HG03060 (cell line): ENCODE data around the gene TTC39A.
"Not testable (repeated sequence)": the region's sequence is repeated elsewhere in the genome, so short reads cannot be mapped to it uniquely, and the experiment has no call there.

Source experiments
- ATAC-seq: cut with Tn5 transposase; IDR thresholded peaks from one replicate; pipeline ENCODE4 v1.9.1; 2021; ENCODE audit warnings: low read depth, moderate number of reproducible peaks; ENCODE audit not compliant: unreplicated experiment

Gene TTC39A

DNA sequence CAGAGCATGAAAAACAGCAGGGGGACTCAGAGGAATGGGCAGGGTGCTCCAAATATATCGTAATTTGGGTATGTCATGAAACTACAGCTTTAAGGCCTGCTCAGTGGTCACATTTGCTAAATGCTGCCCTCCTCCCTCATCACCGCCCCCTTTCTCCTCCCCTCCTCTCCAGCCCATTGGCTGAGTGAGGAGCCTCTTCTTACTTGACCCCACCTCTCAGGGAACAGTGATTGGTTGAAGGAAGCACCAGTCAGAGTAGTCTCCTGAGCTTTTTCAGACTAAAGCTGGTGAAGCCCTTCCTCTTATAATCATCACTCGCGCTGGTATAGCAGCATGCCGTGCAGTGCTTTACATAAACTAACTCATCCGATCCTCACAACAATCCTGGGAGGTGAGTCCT, 10.0 kb upstream of the TTC39A start:
- ATAC-seq = no peak

DNA sequence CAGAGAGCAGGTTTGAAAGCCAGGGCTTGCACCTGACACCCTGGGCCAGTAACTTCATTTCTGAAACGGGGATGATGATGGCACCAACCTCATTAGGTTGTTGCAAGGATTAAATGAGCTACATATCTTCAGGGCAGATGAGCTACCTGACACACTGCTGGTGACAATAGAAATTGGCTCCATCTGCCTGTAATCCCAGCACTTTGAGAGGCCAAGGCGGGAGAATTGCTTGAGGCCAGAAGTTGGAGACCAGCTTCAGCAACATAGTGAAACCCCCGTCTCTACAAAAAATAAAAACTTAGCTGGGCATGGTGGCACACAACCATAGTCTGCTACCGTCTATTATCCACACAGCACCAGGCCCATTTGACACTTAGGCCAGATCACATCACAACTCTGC, 6.3 kb upstream of the TTC39A start:
- ATAC-seq = no peak

DNA sequence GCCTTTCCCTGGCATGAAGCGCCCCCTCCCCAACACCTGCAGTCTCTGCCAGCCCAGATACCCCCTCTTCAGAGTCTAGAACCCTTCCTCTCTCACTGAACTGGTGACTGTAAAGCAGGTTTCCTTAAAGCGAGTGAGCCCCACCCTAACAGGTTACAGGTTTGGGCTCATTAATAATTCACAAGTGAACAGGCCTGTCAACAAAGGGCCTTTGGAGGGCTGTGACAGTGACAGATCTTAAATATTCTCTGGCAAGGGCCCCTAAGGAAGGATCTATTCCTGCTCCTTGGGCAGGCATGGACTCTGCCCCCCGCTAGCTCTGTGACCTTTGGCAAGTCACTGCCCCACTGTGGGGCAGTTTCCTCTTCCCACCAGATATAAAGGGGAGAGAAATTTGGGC, 5.6 kb upstream of the TTC39A start:
- ATAC-seq = no peak

DNA sequence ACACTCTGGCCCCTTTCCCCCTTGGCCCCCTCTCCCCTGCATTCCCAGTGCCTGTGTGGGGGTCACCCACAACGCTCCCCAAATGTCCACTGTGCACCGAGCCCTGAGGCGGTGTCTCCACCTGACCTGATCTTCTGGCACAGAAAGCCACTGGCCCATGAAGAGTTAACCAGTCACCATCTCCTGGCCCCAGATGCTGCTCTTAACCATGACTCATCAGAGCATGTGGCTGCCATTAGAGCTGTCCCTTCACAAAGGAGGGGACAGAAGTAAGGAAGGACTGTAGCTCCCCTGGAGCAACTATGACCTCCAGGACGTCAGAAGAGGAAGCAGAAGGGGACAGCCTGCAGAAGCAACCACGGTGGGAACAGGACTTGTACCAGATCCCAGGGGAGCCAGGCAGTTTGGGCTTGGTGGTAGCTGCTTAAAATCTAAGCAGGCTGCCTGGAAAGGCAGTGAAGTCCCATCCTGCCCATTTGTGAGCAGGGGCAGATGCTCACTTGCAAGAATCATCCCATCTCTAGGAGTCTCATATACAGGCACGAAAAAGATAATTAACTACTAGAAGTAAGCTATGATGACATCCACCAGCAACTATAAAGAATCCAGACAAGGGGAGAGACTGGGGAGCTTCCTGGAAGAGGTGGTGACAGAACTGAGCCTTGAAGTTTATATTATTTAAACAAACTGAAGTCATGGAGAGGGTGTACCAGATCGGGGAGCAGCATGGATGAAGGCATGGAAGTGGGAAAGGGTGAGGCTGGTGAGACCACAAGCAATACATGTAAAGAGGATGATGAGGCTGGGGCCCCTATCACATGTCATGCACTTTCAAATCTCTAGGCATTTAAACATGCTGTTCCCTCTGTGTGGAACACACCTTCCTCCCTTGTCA, 1.1 kb upstream of the TTC39A start:
- ATAC-seq = no peak

DNA sequence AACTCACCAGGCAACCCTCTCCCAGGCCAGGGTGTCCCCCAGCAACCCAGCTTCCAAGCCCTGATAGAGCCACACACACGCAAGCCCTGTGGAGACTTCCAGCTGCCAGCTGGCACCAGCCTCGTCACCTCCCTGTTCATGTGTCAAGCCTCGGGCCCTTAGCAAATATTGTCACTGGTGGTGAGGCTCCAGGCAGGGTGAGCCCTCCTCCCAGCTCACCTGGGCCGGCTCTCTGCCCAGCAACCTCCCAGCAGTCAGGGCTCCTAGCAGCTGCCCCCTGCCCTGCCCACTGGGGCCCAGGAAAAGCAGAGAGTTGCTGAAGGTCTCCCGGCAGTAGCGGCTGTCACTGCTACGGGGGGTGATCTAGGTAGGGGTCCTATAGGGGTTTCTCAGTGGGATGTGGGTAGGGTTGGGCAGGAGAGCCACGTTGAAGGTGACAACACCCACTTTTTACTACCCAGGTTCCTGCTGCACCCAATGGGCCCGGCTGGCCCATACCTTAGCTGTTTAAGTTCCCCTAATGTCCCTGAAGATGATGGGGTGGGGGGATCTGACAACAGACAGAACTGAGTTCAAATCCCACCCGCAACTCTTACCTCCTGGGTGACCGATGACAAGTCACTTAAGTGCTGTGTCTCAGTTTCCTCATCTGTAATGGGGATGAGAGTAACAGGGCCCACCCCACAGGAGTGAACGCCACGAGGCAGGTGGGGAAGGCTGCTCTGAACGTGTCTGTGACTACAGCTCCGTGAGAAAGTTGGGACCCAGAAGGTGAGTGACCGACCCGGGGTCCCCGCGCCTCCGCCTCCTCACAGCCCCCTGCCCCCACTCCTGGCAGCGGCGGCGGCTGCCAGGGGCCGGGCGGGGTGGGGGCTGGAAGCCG, 678 bp downstream of the TTC39A start:
- no peak for ATAC-seq

DNA sequence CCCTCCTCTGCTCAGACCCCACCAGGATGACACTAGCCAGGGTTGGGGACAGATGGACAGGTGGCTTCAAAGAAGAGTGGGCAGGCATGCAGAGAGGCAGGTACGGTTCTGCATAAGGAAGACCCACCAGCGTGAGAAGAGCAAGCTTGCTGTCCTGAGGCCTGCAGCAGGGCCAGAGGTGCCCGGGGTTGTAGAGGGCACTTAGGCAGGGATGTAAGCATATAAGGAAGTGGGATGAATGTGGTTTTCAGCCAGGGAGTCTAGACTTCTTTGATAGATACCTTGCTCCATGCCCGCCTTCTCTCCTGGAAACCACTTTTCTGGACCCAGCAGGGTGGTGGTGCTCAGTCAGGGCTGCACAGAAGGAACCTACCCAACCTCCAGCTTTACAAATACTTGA, 1.4 kb downstream of the TTC39A start:
- ATAC-seq = no peak

DNA sequence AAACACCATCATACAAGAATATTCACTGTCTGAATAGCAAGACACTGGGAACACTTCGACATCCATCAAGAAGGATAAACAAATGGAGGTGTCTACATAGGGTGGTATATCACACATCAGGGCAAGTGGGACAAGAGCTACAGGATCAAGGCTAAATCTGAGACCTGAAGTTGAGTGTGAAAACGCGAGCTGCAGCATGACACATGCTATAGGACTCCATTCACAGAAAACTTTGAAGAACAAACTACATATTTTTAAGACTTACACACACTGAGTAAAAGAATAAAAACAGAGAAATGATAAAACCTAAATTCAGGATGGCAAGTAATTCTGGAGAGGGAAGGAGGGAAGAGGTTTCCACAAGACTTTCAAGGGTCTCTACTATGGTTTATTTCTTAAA, 2.1 kb downstream of the TTC39A start:
- no peak for ATAC-seq

DNA sequence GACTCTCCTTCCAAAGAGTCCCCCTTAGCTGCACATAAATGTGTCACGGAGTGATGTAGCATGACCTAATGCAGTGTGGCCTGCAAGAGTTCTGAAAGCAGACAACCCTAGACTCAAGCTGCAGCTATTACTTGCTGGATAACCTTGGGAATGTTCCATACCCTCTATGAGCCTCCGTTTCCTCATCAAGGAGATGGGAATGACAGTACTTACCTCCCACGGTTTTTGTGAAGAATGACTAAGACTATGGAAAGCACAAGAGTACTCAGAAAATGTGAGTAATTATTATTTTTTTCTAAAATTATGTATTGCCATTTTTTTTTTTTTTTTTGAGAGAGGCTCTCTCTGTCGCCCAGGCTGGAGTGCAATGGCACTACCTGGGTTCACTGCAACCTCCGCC, 3.0 kb downstream of the TTC39A start:
- ATAC-seq = no peak

DNA sequence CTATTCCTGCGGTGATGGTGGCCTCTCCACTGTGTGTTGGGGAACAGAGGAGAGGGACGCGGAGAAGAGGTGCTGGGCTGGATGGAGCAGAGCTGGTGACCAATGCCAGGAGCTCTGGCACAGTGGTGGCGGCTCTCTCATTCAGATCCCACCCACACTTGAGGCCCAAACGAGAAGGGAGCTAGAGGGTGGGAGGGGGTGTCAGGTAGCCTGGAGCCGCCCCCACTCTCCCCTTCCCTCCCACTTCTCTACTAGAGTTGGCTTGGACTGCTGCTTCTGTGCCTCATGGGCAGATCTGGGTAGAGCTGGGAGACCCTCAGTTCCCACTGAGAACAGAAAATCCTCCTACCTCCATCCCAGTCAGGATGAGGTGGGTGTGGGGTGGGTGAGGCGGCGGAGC, 3.5 kb downstream of the TTC39A start:
- no peak for ATAC-seq

DNA sequence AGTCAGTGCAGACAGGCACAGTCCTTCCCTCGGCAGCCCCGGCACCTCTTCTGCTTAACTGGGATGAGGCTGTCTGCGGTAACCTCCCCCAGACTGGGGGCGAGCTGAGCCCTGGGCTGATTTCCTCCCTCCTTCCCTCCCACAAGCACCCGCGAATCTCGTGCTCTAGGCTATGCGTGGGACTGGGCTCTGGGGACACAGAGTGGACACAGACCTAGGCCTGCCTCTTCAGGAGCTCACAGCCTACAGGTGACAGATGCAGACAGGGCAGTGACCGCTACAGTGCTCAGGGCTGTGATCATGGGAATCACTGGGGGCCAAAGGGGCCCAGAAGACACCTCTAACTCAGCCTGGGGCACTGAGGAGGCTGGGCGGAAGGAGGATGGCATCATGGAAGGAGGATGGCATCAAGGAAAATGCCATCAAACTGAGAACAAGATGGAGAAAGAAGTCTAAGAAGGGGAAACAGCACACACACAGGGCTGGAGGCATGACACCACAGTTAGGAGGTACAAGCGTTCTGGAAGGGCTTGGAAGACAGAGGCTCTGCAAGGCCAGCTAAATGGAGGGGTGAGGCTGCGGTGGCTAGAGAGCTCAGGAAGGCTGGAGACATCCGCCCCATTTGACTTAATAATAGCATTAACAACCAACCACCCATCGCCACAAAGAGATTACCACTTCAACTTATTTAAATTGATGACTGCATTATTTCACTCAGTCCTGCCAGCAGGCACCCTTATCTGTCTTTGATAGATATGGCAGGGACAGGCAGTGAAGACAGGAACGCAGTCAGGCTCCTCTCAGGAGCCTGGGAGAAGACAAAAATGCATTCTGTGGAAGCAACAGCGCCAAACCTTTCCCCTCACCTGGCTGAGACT, 4.2 kb downstream of the TTC39A start:
- ATAC-seq = no peak

DNA sequence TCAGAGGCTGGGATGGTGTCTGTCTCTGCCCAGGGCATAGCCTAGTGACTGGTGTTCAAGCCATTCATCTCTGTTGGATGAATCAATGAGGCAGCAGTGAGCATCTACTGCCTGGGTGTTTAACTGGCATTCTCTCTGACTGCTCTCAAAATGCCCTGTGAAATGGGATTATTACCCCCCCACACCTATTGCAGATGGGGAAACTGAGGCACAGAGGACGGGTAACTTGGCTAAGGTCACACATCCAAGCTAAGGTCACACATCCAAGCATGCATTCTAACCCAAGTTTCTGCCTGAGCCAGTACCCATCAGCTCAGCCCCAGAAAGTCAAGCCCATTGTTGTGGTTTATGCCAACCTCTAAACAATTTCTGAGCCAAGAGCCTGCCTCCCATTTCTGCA, 5.0 kb downstream of the TTC39A start:
- no peak for ATAC-seq

DNA sequence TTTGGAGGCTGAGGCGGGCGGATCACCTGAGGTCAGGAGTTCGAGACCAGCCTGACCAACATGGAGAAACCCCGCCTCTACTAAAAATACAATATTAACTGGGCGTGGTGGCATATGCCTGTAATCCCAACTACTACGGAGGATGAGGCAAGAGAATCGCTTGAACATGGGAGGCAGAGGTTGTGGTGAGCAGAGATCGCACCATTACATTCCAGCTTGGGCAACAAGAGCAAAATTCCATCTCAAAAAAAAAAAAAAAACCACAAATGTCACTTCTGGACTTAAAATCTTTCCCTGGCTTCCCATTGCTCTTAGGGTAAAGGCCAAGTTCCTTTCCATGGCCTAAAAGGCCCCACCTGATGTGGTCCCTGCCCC, 5.4 kb downstream of the TTC39A start:
- not testable (repeated sequence) for ATAC-seq

DNA sequence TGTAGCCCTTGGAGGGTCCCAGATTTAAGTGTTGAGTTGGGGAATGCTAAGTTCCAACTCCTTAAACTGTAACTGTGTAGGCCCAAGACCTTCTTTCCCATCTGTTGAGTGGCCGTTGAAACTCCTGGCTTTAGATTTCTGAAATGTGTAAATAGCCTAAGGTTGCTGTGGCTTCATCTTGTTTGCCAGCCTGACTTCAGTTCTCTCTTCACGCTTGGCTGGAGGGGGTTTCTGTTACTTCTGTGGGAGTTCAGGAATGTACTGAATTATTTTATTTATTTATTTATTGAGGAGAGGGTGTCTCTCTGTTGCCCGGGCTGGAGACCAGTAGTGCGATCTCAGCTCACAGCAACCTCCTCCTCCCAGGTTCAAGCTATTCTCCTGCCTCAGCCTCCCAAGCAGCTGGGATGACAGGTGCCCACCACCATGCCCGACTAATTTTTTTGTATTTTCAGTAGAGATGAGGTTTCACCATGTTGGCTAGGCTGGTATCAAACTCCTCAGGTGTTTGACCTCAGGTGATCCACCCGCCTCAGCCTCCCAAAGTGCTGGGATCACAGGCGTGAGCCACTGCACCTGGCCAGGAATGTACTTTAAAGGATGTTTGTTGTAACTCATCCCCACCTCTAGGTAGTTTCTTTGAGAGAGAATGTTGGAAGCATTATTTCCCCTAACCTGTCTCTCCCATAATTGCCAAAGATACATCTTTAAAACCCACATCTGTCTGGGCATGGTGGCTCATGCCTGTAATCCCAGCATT, 5.9 kb downstream of the TTC39A start:
- ATAC-seq = no peak

DNA sequence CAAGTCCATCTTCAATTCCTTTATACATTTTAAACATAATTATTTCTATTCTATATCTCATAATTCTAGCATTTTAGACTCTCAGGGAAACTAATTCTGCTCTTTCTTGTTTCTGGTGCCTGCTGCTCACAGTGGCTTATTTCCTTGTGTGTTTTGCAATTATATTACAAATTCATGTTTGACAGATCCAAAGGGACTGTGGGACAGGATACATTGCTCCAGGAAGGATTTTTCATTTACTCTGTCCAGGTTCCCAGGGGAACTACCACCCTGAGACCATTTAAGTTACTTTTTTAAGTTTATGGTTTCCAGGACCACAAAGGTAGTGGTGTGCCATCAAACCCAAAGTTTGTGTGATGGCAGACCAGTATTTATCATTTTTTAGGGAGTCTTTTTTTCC, 6.6 kb downstream of the TTC39A start:
- ATAC-seq = no peak

DNA sequence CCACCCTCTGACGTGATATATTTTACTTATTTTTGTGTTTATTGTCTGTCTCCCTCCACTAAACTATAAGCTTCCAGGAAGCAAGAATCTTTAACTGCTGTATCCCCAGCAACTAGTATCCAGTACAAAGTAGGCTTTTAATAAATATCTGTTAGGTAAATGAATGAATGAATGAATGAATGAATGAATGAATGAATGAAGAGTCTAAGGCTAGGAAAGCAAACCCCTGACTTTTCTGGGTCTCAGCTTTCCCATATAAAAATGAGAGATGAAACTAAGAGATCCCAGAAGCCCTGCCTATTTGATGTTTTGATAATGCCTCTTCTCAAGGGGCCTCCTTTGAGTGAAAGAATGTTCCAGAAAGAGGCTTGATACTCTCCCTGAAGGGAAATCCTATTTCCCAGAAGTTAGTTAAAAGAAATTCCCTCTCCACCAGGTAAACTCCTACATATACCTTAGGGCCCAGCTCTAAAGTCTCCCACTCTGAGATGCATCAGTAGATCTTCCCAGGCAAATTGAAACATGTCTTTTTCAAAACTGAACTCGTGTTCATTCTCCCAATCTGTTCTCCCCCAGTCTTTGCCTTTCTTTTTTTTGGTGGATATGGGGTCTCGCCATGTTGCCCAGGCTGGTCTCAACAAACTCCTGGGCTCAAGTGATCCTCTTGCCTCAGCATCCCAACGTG, 7.8 kb downstream of the TTC39A start:
- ATAC-seq = no peak

DNA sequence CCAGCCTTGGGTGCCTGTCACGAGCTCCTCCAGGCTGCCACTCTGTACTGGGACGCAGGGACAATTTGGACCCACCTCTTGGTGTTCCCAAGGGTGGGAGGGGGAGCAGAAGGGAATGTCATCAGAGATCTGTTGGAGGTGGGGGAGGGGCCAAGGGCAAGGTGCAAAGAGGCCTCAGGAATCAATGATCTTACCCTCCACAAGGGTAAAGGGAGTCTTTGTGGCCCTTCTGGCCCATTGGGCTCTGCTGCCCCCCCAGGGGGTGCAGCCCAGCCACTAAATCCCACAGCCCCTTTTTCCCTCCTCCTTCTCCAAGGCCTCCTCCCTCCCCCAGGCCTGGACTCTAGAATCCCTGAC, 8.5 kb downstream of the TTC39A start:
- ATAC-seq = no peak

DNA sequence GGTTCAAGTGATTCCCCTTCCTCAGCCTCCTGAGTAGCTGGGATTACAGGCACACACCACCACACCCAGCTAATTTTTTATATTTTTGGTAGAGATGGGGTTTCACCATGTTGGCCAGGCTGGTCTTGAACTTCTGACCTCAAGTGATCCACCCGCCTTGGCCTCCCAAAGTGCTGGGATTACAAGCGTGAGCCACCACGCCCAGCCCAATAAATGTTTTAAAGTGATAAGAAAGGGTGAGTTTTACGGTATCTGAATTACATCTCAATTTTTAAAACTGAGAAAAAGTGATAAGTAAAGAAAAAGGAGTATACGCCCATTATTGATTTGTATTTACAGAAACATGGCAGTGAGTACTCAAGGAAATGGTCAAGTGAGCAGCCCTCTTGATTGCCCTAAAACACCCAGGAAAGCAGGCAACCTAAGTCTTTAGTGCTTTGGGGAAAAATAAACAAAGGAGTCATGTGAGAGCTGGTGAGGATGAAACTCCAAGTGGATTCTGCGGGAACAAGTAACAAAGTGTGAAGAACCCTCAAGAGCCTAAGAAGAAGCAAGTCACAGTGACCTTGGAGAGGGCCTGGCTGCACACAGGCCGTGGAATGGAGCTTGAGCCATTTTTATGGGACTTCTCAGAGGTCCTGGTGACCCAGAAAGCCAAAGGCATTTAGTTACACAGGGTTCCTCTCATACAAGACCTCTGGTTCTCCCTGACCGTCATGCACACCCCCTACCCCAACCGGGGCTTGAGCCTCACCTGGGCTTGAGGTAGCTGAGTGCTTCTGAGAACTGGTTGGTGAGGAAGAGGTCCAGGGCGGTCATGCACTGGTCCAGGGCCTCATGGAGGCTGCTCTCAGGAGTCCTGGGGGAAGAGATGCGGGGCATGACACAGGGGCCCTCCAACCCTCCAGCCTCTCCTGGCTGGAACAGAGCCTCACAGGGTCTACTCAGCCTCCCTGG, 9.1 kb downstream of the TTC39A start:
- no peak for ATAC-seq

DNA sequence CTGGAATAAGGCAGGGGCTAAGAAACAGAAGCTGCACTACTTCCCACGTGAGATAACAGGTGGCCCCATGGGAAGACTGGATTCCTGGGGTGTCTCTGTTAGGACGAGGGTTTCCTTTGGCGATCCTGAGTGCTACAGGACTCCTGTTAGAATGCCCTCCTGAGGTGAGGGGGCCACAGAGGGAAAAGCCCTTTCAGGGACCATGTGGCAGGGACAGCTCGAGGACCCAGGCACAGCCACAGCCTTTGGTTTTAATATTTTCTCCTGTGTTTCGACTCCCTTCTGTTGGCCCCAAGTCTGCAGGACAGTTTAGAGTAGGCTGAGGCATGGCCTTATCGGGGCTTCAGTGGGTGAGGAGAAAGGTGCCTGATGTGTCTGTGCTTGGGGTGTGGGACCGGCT, 12.6 kb downstream of the TTC39A start:
- ATAC-seq = no peak

DNA sequence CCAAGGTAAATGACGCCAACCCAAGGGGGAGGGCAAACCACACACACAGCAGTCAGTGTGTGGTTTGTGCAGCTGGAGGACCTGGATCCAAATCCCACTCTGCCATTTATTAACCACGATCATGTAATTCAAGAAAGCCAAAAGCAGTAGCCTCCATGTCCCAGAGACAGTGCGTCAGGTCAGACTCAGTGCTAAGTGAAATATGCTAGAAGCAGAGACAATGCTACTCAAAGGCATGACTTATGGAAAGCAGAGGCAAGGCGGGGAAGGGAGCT, 13.6 kb downstream of the TTC39A start:
- no peak for ATAC-seq
